Measurements from ENCODE around the gene HAL. TPM values are rescaled to one million over a fixed set of nuclear protein-coding genes. Genes with fewer than 3 reads are reported as not detected.

The HAL gene
- total RNA-seq, 1 donor from 2014 or later, result 2.5 TPM

DNA sequence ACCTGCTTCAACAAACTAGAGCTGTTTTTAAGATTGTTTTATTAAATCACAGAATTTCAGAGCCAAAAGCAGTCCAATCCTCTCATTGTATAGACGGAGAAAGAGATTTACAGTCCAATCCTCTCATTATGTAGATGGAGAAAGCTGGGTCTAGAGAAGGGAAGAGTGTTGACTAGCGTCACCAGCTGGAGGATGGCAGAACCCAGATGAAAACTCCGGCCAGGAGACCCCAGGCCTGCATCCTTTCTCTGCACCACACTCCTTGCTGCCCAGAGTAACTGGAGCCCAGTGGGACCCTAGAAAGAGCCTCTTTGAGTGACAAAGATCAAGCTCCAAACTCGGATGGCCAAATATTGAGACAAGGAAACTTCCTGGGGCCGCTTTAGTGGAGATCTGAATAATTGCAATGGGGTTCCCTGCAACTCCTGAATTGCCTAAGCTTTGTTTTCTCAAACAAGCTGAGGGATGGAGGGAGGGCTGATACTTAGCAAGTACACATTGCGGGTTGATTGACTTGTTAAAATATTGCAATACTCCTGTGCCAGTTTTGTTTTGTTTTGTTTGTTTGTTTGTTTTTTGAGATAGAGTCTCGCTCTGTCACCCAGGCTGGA lies 40.5 kb downstream of the HAL start:
- POLR2A ChIA-PET, result no interaction called here
- peaks cover 6% of the 10 kb centered on the region for H3K9me3 Mint-ChIP-seq
- H3K27ac Mint-ChIP-seq, result no peak overlapping the region
- CTCF ChIA-PET, result interaction anchor here (0.6 to 1.6 kb wide), 2 partner anchors 38 to 43 kb away, joined by 3 to 4 read pairs; no protein-coding TSS in a partner anchor
- no peak overlapping the region for H3K4me3 Mint-ChIP-seq
- no peak for ATAC-seq (ENCODE audit: low read depth)
- TF ChIP-seq, protein P1, sequence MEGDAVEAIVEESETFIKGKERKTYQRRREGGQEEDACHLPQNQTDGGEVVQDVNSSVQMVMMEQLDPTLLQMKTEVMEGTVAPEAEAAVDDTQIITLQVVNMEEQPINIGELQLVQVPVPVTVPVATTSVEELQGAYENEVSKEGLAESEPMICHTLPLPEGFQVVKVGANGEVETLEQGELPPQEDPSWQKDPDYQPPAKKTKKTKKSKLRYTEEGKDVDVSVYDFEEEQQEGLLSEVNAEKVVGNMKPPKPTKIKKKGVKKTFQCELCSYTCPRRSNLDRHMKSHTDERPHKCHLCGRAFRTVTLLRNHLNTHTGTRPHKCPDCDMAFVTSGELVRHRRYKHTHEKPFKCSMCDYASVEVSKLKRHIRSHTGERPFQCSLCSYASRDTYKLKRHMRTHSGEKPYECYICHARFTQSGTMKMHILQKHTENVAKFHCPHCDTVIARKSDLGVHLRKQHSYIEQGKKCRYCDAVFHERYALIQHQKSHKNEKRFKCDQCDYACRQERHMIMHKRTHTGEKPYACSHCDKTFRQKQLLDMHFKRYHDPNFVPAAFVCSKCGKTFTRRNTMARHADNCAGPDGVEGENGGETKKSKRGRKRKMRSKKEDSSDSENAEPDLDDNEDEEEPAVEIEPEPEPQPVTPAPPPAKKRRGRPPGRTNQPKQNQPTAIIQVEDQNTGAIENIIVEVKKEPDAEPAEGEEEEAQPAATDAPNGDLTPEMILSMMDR (IDR thresholded peaks at IDR 0.05), result no peak
- no peak for DNase-seq
- peaks cover 7% of the 10 kb centered on the region for H3K27me3 Mint-ChIP-seq
- intact Hi-C loops (cut with micrococcal nuclease), result no loop called here
- no peaks in the 10 kb centered on the region for H3K36me3 Mint-ChIP-seq (ENCODE audit: low read depth)
- no peaks in the 10 kb centered on the region for H3K4me1 Mint-ChIP-seq

- intact Hi-C loops (cut with micrococcal nuclease), result no loop called here
- Mint-ChIP-seq H3K9me3 (peaks cover 6% of the 10 kb centered on the region), H3K36me3 (ENCODE audit: low read depth) (no peaks in the 10 kb centered on the region), H3K4me1 (no peaks in the 10 kb centered on the region), H3K27me3 (peaks cover 7% of the 10 kb centered on the region), H3K27ac (no peak overlapping the region), H3K4me3 (no peak overlapping the region)
- TF ChIP-seq, protein P1 (IDR thresholded peaks at IDR 0.05), result no peak
- POLR2A ChIA-PET, result interaction anchor here (1.0 kb wide), 1 partner anchor 10 kb away, joined by 5 read pairs; the partner anchor contains the start of gene AMDHD1
- ATAC-seq (ENCODE audit: low read depth), result no peak
- CTCF ChIA-PET, result no interaction called here
- DNase-seq, result no peak
These were observed 43.1 kb downstream of the HAL start for GRCh38 chr12:95953000-95953399.

- POLR2A ChIA-PET, result interaction anchor here (1.0 kb wide), 1 partner anchor 9 kb away, joined by 3 read pairs; the partner anchor contains the start of gene CCDC38
- Mint-ChIP-seq H3K27ac (no peak overlapping the region), H3K4me1 (no peaks in the 10 kb centered on the region), H3K9me3 (peaks cover 6% of the 10 kb centered on the region), H3K36me3 (ENCODE audit: low read depth) (no peaks in the 10 kb centered on the region), H3K27me3 (peaks cover 7% of the 10 kb centered on the region), H3K4me3 (no peak overlapping the region)
- TF ChIP-seq, protein P1 (IDR thresholded peaks at IDR 0.05), result no peak
- CTCF ChIA-PET, result no interaction called here
- ATAC-seq (ENCODE audit: low read depth) (no peak), DNase-seq (no peak)
- intact Hi-C loops (cut with micrococcal nuclease), result loop anchor here (1.0 kb wide), 1 partner anchor 8 kb away; the partner anchor contains the start of gene AMDHD1
These were observed 44.6 kb downstream of the HAL start for GRCh38 chr12:95951515-95951914.

GRCh38 chr12:95949477-95950206 lies 46.5 kb downstream of the HAL start:
- H3K27me3 Mint-ChIP-seq, result peaks cover 7% of the 10 kb centered on the region
- ATAC-seq (ENCODE audit: low read depth) (no peak), DNase-seq (no peak)
- intact Hi-C loops (cut with micrococcal nuclease), result no loop called here
- TF ChIP-seq, protein P1 (IDR thresholded peaks at IDR 0.05), result no peak
- POLR2A ChIA-PET, result no interaction called here
- no peaks in the 10 kb centered on the region for H3K4me1 Mint-ChIP-seq
- H3K4me3 Mint-ChIP-seq, result no peak overlapping the region
- peaks cover 6% of the 10 kb centered on the region for H3K9me3 Mint-ChIP-seq
- CTCF ChIA-PET, result no interaction called here
- H3K27ac Mint-ChIP-seq, result no peak overlapping the region
- H3K36me3 Mint-ChIP-seq (ENCODE audit: low read depth), result no peaks in the 10 kb centered on the region

DNA sequence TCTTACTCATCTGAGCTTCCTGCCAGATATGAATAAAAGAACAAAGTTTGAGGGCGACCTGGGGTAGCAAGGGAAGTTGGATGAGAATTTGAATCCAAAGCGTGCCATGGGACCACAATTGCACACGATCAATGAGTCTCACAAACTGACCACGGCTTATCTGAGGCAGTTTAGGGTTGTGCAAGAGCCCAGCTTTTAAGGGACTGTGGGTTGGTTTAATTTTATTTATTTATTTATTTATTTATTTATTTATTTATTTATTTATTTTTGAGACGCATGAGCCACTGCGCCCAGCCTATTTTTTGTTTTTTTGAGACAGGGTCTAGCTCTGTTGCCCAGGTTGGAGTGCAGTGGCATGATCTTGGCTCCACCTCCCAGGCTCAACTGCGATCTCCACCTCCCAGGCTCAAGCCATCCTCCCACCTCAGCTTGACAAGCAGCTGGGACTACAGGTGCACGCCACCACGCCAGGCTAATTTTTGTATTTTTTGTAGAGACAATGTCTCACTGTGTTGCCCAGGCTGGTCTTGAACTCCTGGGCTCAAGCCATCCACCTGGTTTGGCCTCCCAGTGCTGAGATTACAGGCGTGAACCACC lies 51.9 kb downstream of the HAL start:
- ChIA-PET POLR2A (no interaction called here), CTCF (interaction anchor here (1.3 kb wide), 1 partner anchor 27 kb away, joined by 4 read pairs; no protein-coding TSS in a partner anchor)
- intact Hi-C loops (cut with micrococcal nuclease), result no loop called here
- TF ChIP-seq, protein P1 (IDR thresholded peaks at IDR 0.05), result no peak
- H3K4me3 Mint-ChIP-seq, result peak overlapping the region; percentile 90
- no peak for ATAC-seq (ENCODE audit: low read depth)
- no peaks in the 10 kb centered on the region for H3K9me3 Mint-ChIP-seq
- H3K27me3 Mint-ChIP-seq, result no peaks in the 10 kb centered on the region
- H3K27ac Mint-ChIP-seq, result no peak overlapping the region
- H3K4me1 Mint-ChIP-seq, result peaks cover 10% of the 10 kb centered on the region
- no peak for DNase-seq
- H3K36me3 Mint-ChIP-seq (ENCODE audit: low read depth), result no peaks in the 10 kb centered on the region

All from activated B cell treated with CpG ODN at 0.5 μM for 24 hours (primary cell).